B cell (primary cell): Measurements from ENCODE around the gene ENOX1. TPM values are rescaled to one million over a fixed set of nuclear protein-coding genes. Genes with fewer than 3 reads are reported as not detected.

Source experiments
- ATAC-seq: fragments of 200-7000 bp; cut with Tn5 transposase; one replicate; pipeline ENCODE4 v1.10.0; 2021; ENCODE audit warnings: low read depth, mild to moderate bottlenecking, moderate number of reproducible peaks, moderate library complexity
- CTCF ChIA-PET: fragments of 350-600 bp; sonication (Branson Sonifier 250); formaldehyde crosslinking; loops from one replicate; lab custom pipeline; 2021; ENCODE audit warnings: antibody characterized with exemption, inconsistent platforms; lab: Charles Lee
- POLR2A ChIA-PET: fragments of 350-600 bp; sonication (Branson Sonifier 250); formaldehyde crosslinking; loops from one replicate; lab custom pipeline; 2021; ENCODE audit warnings: antibody characterized with exemption; lab: Charles Lee
- DNase-seq: peaks from one replicate; pipeline ENCODE4 v3.0.0; 2013
- H2AFZ ChIP-seq: 2 replicates; pipeline ENCODE4 v1.6.1; 2012; ENCODE audit warnings: mild to moderate bottlenecking, low read depth, low read length; ENCODE audit not compliant: insufficient read depth, poor library complexity, severe bottlenecking
- H3K27ac ChIP-seq, 2 donors: 1 replicate in 1 of 2; 2 replicates in 1 of 2; pipeline ENCODE4 v1.5.1; 2012 to 2013; ENCODE audit warnings: low read length in 2 of 2, mild to moderate bottlenecking in 2 of 2, moderate library complexity in 1 of 2
- H3K27me3 ChIP-seq, 4 experiments: fragments of 200-600 bp in 1 of 4; sonication (generic) in 1 of 4; replicated peaks in 1 of 4; 1 replicate in 2 of 4; 2 replicates in 2 of 4; pipeline versions ENCODE4 v1.6.1 to v1.7.0; 2013 to 2016; ENCODE audit warnings: low read length in 3 of 4, mild to moderate bottlenecking in 2 of 4, mixed read lengths in 1 of 4, moderate library complexity in 1 of 4; ENCODE audit not compliant: insufficient read depth in 4 of 4, control insufficient read depth in 3 of 4; ENCODE audit errors: control extremely low read depth in 1 of 4
- H3K36me3 ChIP-seq, 2 experiments: replicated peaks in 1 of 2; 1 replicate in 1 of 2; 2 replicates in 1 of 2; pipeline versions ENCODE4 v1.6.1 to v1.7.1; 2013; ENCODE audit warnings: low read length in 1 of 2; ENCODE audit not compliant: insufficient read depth in 2 of 2, control insufficient read depth in 1 of 2; ENCODE audit errors: control extremely low read depth in 1 of 2, extremely low read depth in 1 of 2
- H3K4me1 ChIP-seq, 2 donors: fragments of 200-600 bp in 1 of 2; sonication (generic) in 1 of 2; 1 replicate in 1 of 2; 2 replicates in 1 of 2; pipeline versions ENCODE4 v1.5.1 to v1.6.1; 2013 to 2017; ENCODE audit warnings: low read length in 2 of 2; ENCODE audit not compliant: control insufficient read depth in 2 of 2, insufficient read depth in 2 of 2
- H3K4me2 ChIP-seq: replicated peaks from 2 replicates; pipeline ENCODE3; 2012; ENCODE audit warnings: mild to moderate bottlenecking, low read depth, low read length; ENCODE audit not compliant: poor library complexity, severe bottlenecking
- H3K4me3 ChIP-seq, 5 experiments: fragments of 200-600 bp in 1 of 5; sonication (generic) in 1 of 5; 1 replicate in 3 of 5; 2 replicates in 2 of 5; pipeline versions ENCODE4 v1.5.1 to v1.7.0; 2011 to 2016; ENCODE audit warnings: low read length in 4 of 5, mild to moderate bottlenecking in 4 of 5, low read depth in 2 of 5, control low read depth in 1 of 5, moderate library complexity in 1 of 5; ENCODE audit not compliant: insufficient read depth in 1 of 5; ENCODE audit errors: control extremely low read depth in 1 of 5, extremely low read depth in 1 of 5
- H3K79me2 ChIP-seq: fragments of 200-600 bp; sonication (generic); one replicate; pipeline ENCODE4 v1.6.0; 2016; ENCODE audit warnings: low read length; ENCODE audit not compliant: control insufficient read depth, insufficient read depth
- H3K9ac ChIP-seq: fragments of 200-600 bp; sonication (generic); 2 replicates; pipeline ENCODE4 v1.6.1; 2017; ENCODE audit warnings: mild to moderate bottlenecking, low read length, moderate library complexity
- H3K9me3 ChIP-seq, 3 donors: one replicate each; pipeline versions ENCODE4 v1.6.1 to v1.7.1; 2013; ENCODE audit warnings: low read length in 2 of 3; ENCODE audit not compliant: control insufficient read depth in 2 of 3, insufficient read depth in 1 of 3; ENCODE audit errors: control extremely low read depth in 1 of 3
- H4K20me1 ChIP-seq: 2 replicates; pipeline ENCODE4 v1.6.0; 2012; ENCODE audit warnings: mild to moderate bottlenecking, low read length; ENCODE audit not compliant: insufficient read depth, control insufficient read depth, poor library complexity, severe bottlenecking
- H3K27ac Mint-ChIP-seq: one replicate; pipeline ENCODE4 v1.8.0; 2021; ENCODE audit warnings: mixed read lengths
- H3K27me3 Mint-ChIP-seq: one replicate; pipeline ENCODE4 v1.8.0; 2021; ENCODE audit warnings: mixed read lengths
- H3K4me1 Mint-ChIP-seq: one replicate; pipeline ENCODE4 v1.8.0; 2021; ENCODE audit warnings: mixed read lengths
- H3K4me3 Mint-ChIP-seq: one replicate; pipeline ENCODE4 v1.8.0; 2021; ENCODE audit warnings: mixed read lengths
- H3K9me3 Mint-ChIP-seq: one replicate; pipeline ENCODE4 v1.8.0; 2022; ENCODE audit warnings: mixed read lengths; ENCODE audit not compliant: insufficient read depth
- EZH2 ChIP-seq: IDR thresholded peaks from 2 replicates; pipeline ENCODE4 v1.6.1; 2012; ENCODE audit warnings: borderline replicate concordance, low read depth, mild to moderate bottlenecking, moderate library complexity, low read length; ENCODE audit not compliant: insufficient read depth, poor library complexity, severe bottlenecking
- WGBS: methylation state at CpG from one replicate; pipeline ENCODE4 v1.1.5; 2013; ENCODE audit warnings: missing lambda C conversion rate; ENCODE audit not compliant: insufficient coverage; 5-methylcytosine and 5-hydroxymethylcytosine counted together
- intact Hi-C: fragments of 100-400 bp; cut with micrococcal nuclease; formaldehyde crosslinking; loops from one replicate; pipeline ENCODE4 v1.10.0; 2022
- polyA plus RNA-seq: library from polyadenylated mRNA; depleted of rRNA; stranded (reverse); fragments of >200 nt; gene quantifications from 2 replicates; pipeline ENCODE4 v1.2.3, GENCODE V29; 2012
- total RNA-seq, 2 donors: library from RNA; stranded (reverse); fragments of 120-200 nt in 1 of 2; gene quantifications; 1 replicate in 1 of 2; 2 replicates in 1 of 2; pipeline versions ENCODE4 v1.2.3 to v1.2.4, GENCODE V29; 2013 to 2022
- TF ChIP-seq, protein P1 (sequence below): fragments of 200-600 bp; IDR thresholded peaks from one replicate; pipeline ENCODE4 v1.8.0; 2022; ENCODE audit warnings: antibody characterized with exemption, mild to moderate bottlenecking

The ENOX1 gene
- total and polyA plus RNA-seq, 2 donors (not counting 1 experiment from before 2014, with no cell fraction given) = not detected

DNA sequence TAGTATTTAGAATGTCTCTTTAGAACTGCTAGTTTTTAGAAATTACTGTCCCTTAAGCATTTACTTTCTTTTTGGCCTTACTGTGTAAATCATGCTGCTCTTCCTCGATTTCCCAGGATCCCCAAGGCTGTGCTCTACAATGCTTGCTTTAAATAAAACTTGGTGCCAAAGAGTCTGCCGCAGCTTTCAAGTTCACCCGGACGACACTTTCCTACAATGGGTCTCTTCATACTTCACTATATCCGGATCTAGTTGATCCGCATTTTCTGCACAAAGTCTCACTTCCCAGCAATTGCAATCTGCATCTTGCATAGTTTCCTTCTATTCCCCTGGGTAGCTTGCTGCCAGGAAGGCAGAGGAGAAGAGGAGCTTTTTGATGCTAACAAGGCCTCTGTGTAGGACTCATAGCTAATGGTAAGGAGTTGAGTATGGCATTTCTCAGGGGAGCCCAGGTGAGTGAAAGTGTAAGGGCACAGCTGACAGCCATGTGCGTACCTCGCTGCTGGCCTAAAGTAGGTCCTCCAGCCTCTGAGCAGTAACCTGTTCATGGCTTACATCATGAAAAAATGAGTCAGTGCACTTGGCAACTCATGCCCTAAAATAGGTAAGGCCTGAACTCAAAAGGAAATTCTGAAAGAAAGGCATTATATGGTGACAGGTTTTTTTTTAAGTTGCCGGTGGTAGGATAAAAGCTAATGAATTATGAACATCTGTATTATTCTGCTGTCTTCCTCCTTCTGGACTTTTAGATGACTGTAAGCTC, 101.6 kb downstream of the ENOX1 start:
- Mint-ChIP-seq H3K27me3 (peaks cover 9% of the 10 kb centered on the region), H3K9me3 (no peaks in the 10 kb centered on the region), H3K27ac (no peak overlapping the region), H3K4me1 (no peaks in the 10 kb centered on the region), H3K4me3 (no peak overlapping the region)
- no peaks in the 10 kb centered on the region for H3K9me3 ChIP-seq
- ATAC-seq = no peak
- 97% methylated on average over 8 of the region's 9 CpGs for WGBS
- no peak overlapping the region for H3K27ac ChIP-seq
- intact Hi-C loops = no loop called here
- ChIA-PET POLR2A (no interaction called here), CTCF (no interaction called here)
- H3K4me3 ChIP-seq = no peak overlapping the region
- no peaks in the 10 kb centered on the region for H3K36me3 ChIP-seq
- H3K9ac ChIP-seq = no peak overlapping the region
- H3K79me2 ChIP-seq = no peaks in the 10 kb centered on the region
- no peak overlapping the region for H3K4me2 ChIP-seq
- no peaks in the 10 kb centered on the region for H3K4me1 ChIP-seq
- no peaks in the 10 kb centered on the region for H3K27me3 ChIP-seq
- TF ChIP-seq, protein P1, sequence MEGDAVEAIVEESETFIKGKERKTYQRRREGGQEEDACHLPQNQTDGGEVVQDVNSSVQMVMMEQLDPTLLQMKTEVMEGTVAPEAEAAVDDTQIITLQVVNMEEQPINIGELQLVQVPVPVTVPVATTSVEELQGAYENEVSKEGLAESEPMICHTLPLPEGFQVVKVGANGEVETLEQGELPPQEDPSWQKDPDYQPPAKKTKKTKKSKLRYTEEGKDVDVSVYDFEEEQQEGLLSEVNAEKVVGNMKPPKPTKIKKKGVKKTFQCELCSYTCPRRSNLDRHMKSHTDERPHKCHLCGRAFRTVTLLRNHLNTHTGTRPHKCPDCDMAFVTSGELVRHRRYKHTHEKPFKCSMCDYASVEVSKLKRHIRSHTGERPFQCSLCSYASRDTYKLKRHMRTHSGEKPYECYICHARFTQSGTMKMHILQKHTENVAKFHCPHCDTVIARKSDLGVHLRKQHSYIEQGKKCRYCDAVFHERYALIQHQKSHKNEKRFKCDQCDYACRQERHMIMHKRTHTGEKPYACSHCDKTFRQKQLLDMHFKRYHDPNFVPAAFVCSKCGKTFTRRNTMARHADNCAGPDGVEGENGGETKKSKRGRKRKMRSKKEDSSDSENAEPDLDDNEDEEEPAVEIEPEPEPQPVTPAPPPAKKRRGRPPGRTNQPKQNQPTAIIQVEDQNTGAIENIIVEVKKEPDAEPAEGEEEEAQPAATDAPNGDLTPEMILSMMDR = no peak
- TF ChIP-seq EZH2 = no peak
- no peak for DNase-seq
- H2AFZ ChIP-seq = no peak overlapping the region
- H4K20me1 ChIP-seq = no peaks in the 10 kb centered on the region

DNA sequence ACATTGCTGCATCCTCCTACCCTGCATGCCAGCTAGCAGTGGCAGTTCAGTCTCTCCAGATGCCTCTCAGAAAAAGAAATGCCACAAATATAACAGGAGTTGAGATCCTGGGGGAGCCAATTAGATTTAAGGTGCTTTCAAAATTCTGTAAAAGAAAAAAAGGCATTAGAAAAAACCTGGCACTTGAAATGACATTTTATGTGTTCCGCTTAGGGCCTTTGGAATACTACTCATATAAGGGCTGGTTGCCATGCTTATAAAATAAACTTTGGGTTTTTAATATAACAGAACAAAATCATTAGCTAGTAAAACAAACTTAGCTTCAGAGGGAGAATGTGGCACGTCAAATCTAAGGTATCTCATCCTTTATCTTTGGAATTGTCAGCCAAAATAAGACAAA, 104.1 kb downstream of the ENOX1 start:
- Histone ChIP-seq H3K9me3 (no peaks in the 10 kb centered on the region), H3K4me1 (no peaks in the 10 kb centered on the region), H3K27me3 (no peaks in the 10 kb centered on the region), H3K4me2 (no peak overlapping the region), H2AFZ (no peak overlapping the region), H3K9ac (no peak overlapping the region), H3K4me3 (no peak overlapping the region), H3K36me3 (no peaks in the 10 kb centered on the region), H3K79me2 (no peaks in the 10 kb centered on the region), H4K20me1 (no peaks in the 10 kb centered on the region), H3K27ac (no peak overlapping the region)
- Mint-ChIP-seq H3K27ac (no peak overlapping the region), H3K27me3 (peaks cover 9% of the 10 kb centered on the region), H3K9me3 (no peaks in the 10 kb centered on the region), H3K4me1 (no peaks in the 10 kb centered on the region), H3K4me3 (no peak overlapping the region)
- TF ChIP-seq, protein P1 = no peak
- TF ChIP-seq EZH2 = no peak
- no peak for ATAC-seq
- no CpG with 5 or more reads among the region's 2 CpGs for WGBS
- CTCF ChIA-PET = no interaction called here
- no peak for DNase-seq
- intact Hi-C loops = no loop called here
- POLR2A ChIA-PET = no interaction called here
